ENCODE measurements around the gene MOB3B.

MOB3B gene

GRCh38 chr9:27414220-27414761 is 115.3 kb downstream of the MOB3B start:
- no peak for DNase-seq

GRCh38 chr9:27413511-27414219 is 115.9 kb downstream of the MOB3B start:
- no peak for DNase-seq

- no peak for DNase-seq
These were observed 116.7 kb downstream of the MOB3B start for GRCh38 chr9:27412963-27413362.

GRCh38 chr9:27412081-27412480 is 117.5 kb downstream of the MOB3B start:
- no peak for DNase-seq

- DNase-seq: no peak
These were observed 121.1 kb downstream of the MOB3B start for GRCh38 chr9:27408482-27408881.

GRCh38 chr9:27408001-27408400 is 121.6 kb downstream of the MOB3B start:
- no peak for DNase-seq

GRCh38 chr9:27407491-27407890 is 122.1 kb downstream of the MOB3B start:
- no peak for DNase-seq

- DNase-seq: peak in 1 of 2 donors; percentile 28
These were observed 125.0 kb downstream of the MOB3B start for GRCh38 chr9:27404661-27405060.

- no peak for DNase-seq
These were observed 127.0 kb downstream of the MOB3B start for GRCh38 chr9:27402626-27403025.

- no peak for DNase-seq
These were observed 129.2 kb downstream of the MOB3B start for GRCh38 chr9:27400334-27400880.

GRCh38 chr9:27398982-27399653 is 130.5 kb downstream of the MOB3B start:
- DNase-seq: no peak

GRCh38 chr9:27396495-27396894 is 133.1 kb downstream of the MOB3B start:
- no peak for DNase-seq

GRCh38 chr9:27395484-27395921 is 134.1 kb downstream of the MOB3B start:
- no peak for DNase-seq

GRCh38 chr9:27394826-27395201 is 134.8 kb downstream of the MOB3B start:
- no peak for DNase-seq

GRCh38 chr9:27394154-27394825 is 135.3 kb downstream of the MOB3B start:
- DNase-seq: no peak

GRCh38 chr9:27393054-27393846 is 136.4 kb downstream of the MOB3B start:
- no peak for DNase-seq

GRCh38 chr9:27392451-27392850 is 137.2 kb downstream of the MOB3B start:
- no peak for DNase-seq

- DNase-seq: no peak
These were observed 138.3 kb downstream of the MOB3B start for GRCh38 chr9:27391040-27391895.

- DNase-seq: no peak
These were observed 141.5 kb downstream of the MOB3B start for GRCh38 chr9:27388150-27388549.

- DNase-seq: no peak
These were observed 141.9 kb downstream of the MOB3B start for GRCh38 chr9:27387722-27388121.

GRCh38 chr9:27386571-27387091 is 143.0 kb downstream of the MOB3B start:
- no peak for DNase-seq
